ENCODE results near the gene OBP2B.
"Not testable (repeated sequence)": the region's sequence is repeated elsewhere in the genome, so short reads cannot be mapped to it uniquely, and the experiment has no call there.

- TF ChIP-seq POLR2AphosphoS5 (IDR thresholded peaks at IDR 0.05); TAF1 (IDR thresholded peaks at IDR 0.05; ENCODE audit: low read depth); CTCF (IDR thresholded peaks at IDR 0.05; ENCODE audit: poor library complexity, severe bottlenecking): not testable (repeated sequence)
Measured at GRCh38 chr9:133169687-133170086, 39.4 kb downstream of the OBP2B start.

All from neural cell (in vitro differentiated cells).